Activated CD4-positive, alpha-beta memory T cell treated with anti-CD3 and anti-CD28 coated beads for 36 hours (primary cell): ENCODE data around the gene RDM1. TPM values are rescaled to one million over a fixed set of nuclear protein-coding genes. Genes with fewer than 3 reads are reported as not detected.

Experiments
- CTCF ChIA-PET: fragments of 350-600 bp; sonication (Branson Sonifier 250); formaldehyde crosslinking; loops from one replicate; lab custom pipeline; 2021; ENCODE audit warnings: antibody characterized with exemption, inconsistent platforms; lab: Charles Lee
- POLR2A ChIA-PET: fragments of 350-600 bp; sonication (Branson Sonifier 250); formaldehyde crosslinking; loops from one replicate; lab custom pipeline; 2021; ENCODE audit warnings: antibody characterized with exemption; lab: Charles Lee
- DNase-seq: peaks from one replicate; pipeline ENCODE4 v3.0.0-alpha.2; 2020
- H3K27ac Mint-ChIP-seq: one replicate; pipeline ENCODE4 v1.8.0; 2021; ENCODE audit warnings: mixed read lengths
- H3K27me3 Mint-ChIP-seq: one replicate; pipeline ENCODE4 v1.8.0; 2021; ENCODE audit warnings: mixed read lengths
- H3K36me3 Mint-ChIP-seq: one replicate; pipeline ENCODE4 v1.8.0; 2021; ENCODE audit warnings: mixed read lengths
- H3K4me1 Mint-ChIP-seq: one replicate; pipeline ENCODE4 v1.8.0; 2021; ENCODE audit warnings: low read depth, mixed read lengths
- H3K4me3 Mint-ChIP-seq: one replicate; pipeline ENCODE4 v1.8.0; 2021; ENCODE audit warnings: mild to moderate bottlenecking, mixed read lengths
- H3K9me3 Mint-ChIP-seq: one replicate; pipeline ENCODE4 v1.8.0; 2021; ENCODE audit warnings: mixed read lengths
- intact Hi-C: fragments of 100-400 bp; cut with micrococcal nuclease; formaldehyde crosslinking; loops from one replicate; pipeline ENCODE4 v1.15.1; 2023
- total RNA-seq, 2 experiments: library from RNA; stranded (reverse); gene quantifications; one replicate each; pipeline ENCODE4 v1.2.3, GENCODE V29; 2021

Gene RDM1
- total RNA-seq, 2 experiments from 2014 or later = 10.4 to 10.6 TPM

DNA sequence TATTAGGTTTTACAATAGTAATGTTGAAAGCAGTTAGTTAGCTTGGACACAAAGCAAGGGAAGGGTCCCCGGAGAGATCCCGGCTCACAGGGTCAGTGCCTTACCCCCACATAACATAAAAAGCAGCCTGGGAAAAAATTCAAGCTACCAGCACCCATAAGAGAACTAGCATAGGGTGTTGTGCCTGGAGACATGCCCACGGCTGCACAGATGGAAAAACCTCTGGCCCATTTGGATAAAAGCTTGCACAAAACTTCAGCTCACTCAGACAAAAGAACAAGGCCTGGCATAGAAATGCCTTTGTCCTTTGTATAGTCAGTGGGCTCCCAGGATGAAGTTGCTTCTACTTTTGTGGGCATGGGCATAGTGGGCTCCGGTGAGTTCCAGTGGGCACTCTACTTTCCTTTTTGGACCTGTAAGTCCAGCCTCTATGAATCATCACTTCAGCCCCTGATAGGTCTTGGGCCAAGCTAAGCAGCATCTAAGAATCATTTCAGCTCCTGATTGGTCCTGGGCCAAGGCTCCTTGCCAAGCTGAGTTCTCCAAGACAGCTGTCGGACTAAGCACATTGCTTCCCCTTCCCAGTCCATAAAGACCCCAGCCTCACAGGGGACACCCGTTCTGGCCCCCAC, 1.3 kb upstream of the RDM1 start:
- DNase-seq = no peak
- ChIA-PET POLR2A (interaction anchor here (0.7 to 2.2 kb wide), 4 partner anchors 52 to 123 kb away, joined by 4 to 10 read pairs (median 5); partner anchors contain the start of genes CCL5 and TAF15), CTCF (interaction anchor here (0.6 to 3.2 kb wide), 6 partner anchors 8 to 141 kb away, joined by 3 to 21 read pairs (median 4); no protein-coding TSS in a partner anchor)
- no peak overlapping the region for H3K27ac Mint-ChIP-seq
- intact Hi-C loops = loop anchor here (2.0 to 5.0 kb wide), 3 partner anchors 33 to 85 kb away; partner anchors contain the start of gene CCL5
- H3K27me3 Mint-ChIP-seq = peaks cover 2% of the 10 kb centered on the region
- peaks cover 23% of the 10 kb centered on the region for H3K4me1 Mint-ChIP-seq
- H3K36me3 Mint-ChIP-seq = no peaks in the 10 kb centered on the region
- no peaks in the 10 kb centered on the region for H3K9me3 Mint-ChIP-seq
- no peak overlapping the region for H3K4me3 Mint-ChIP-seq

DNA sequence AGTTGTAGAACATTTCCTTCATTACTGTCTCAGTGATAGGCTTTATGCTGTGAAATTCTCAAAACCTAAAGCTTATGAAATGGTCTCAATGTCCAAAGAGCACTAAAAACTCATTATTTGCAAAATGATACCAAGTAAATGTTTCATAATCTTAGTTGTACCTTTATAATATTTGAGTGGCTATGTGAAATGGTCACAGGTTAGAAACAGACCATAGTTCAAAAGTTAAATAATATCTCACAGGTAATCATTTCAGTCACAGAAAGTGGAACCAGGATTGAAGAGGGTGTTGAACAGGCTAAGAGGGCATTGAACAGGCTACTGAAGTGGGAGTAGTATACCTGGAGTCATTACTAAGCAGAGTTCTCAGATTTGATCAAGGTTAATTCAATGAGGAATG, 2.9 kb downstream of the RDM1 start:
- POLR2A ChIA-PET = no interaction called here
- CTCF ChIA-PET = interaction anchor here (1.0 kb wide), 1 partner anchor 78 kb away, joined by 3 read pairs; no protein-coding TSS in a partner anchor
- DNase-seq = no peak
- H3K4me3 Mint-ChIP-seq = no peak overlapping the region
- H3K4me1 Mint-ChIP-seq = peaks cover 25% of the 10 kb centered on the region
- H3K27ac Mint-ChIP-seq = no peak overlapping the region
- no peaks in the 10 kb centered on the region for H3K36me3 Mint-ChIP-seq
- no peaks in the 10 kb centered on the region for H3K9me3 Mint-ChIP-seq
- intact Hi-C loops = no loop called here
- H3K27me3 Mint-ChIP-seq = peaks cover 2% of the 10 kb centered on the region

DNA sequence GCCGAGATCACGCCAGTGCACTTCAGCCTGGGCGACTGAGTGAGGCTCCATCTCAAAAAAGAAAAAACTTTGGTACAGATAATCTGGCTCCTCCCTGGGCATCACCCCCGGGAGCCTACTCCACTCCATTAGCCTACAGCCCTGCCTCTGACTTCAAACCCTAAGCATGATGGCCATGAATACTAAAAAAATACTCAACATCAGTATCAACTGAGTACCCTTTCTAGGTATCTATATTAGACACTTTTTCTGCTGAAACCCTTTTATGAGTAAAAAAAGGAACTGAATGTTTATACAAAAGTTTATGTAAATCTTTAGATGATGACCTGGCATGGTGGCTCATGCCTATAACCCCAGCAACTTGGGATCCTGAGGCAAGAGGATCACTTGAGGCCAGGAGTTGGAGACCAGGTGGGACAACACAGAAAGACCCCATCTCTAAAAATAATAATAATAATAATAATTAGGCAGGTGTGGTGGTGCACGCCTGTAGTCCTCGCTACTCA, 6.9 kb downstream of the RDM1 start:
- Mint-ChIP-seq H3K27me3 (peaks cover 2% of the 10 kb centered on the region), H3K4me3 (no peak overlapping the region), H3K27ac (no peak overlapping the region), H3K4me1 (peaks cover 11% of the 10 kb centered on the region), H3K9me3 (no peaks in the 10 kb centered on the region), H3K36me3 (no peaks in the 10 kb centered on the region)
- POLR2A ChIA-PET = interaction anchor here (1.0 kb wide), 1 partner anchor 28 kb away, joined by 5 read pairs; no protein-coding TSS in a partner anchor
- intact Hi-C loops = no loop called here
- no peak for DNase-seq
- CTCF ChIA-PET = interaction anchor here (0.6 to 1.6 kb wide), 3 partner anchors 28 to 226 kb away, joined by 3 to 6 read pairs (median 6); no protein-coding TSS in a partner anchor

DNA sequence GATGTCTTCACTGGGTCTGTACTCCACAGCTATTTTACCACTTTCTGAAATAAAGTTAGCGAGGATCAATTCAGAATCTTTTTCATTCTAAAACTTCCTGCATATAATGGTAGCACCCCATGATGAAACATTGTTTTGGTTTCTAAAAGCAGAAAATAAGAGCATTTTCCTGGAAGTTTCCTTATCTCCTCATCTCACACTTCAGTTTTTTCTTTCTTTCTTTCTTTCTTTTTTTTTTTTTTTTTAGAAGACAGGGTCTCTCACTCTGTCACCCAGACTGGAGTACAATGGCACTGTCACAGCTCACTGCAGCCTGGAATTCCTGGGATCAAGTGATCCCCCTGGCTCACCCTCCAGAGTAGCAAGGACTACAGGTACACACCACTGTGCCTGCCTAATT, 10.3 kb downstream of the RDM1 start:
- no peak for DNase-seq
- H3K36me3 Mint-ChIP-seq = no peaks in the 10 kb centered on the region
- ChIA-PET POLR2A (no interaction called here), CTCF (interaction anchor here (2.0 kb wide), 1 partner anchor 71 kb away, joined by 6 read pairs; no protein-coding TSS in a partner anchor)
- no peak overlapping the region for H3K27ac Mint-ChIP-seq
- peaks cover 7% of the 10 kb centered on the region for H3K4me1 Mint-ChIP-seq
- H3K27me3 Mint-ChIP-seq = no peaks in the 10 kb centered on the region
- H3K4me3 Mint-ChIP-seq = no peak overlapping the region
- no peaks in the 10 kb centered on the region for H3K9me3 Mint-ChIP-seq
- intact Hi-C loops = no loop called here

DNA sequence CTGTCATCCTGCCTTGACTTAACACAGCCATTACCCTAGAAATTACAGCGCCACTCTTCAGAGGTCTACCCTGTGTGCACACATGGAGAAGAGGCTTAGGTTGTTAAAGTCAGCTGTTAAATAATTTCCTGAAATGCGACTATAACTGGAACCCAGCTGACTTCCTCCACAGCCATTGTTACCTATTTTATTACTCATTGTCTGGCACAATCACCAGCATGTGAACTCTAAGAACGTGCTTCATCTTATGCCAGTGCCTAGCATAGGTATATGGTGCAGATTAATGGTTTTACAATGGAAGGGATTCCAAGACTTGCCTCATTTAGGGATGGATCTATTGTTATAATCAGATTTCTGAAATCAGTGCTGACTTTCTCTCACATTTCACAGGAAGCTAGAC, 11.9 kb downstream of the RDM1 start:
- no peaks in the 10 kb centered on the region for H3K9me3 Mint-ChIP-seq
- H3K36me3 Mint-ChIP-seq = no peaks in the 10 kb centered on the region
- H3K4me3 Mint-ChIP-seq = no peak overlapping the region
- H3K4me1 Mint-ChIP-seq = peaks cover 7% of the 10 kb centered on the region
- ChIA-PET CTCF (interaction anchor here (1.1 to 2.0 kb wide), 3 partner anchors 51 to 230 kb away, joined by 3 to 6 read pairs (median 4); no protein-coding TSS in a partner anchor), POLR2A (no interaction called here)
- no peak for DNase-seq
- intact Hi-C loops = loop anchor here (10.0 kb wide), 1 partner anchor 64 kb away; no protein-coding TSS in a partner anchor
- no peak overlapping the region for H3K27ac Mint-ChIP-seq
- no peaks in the 10 kb centered on the region for H3K27me3 Mint-ChIP-seq

DNA sequence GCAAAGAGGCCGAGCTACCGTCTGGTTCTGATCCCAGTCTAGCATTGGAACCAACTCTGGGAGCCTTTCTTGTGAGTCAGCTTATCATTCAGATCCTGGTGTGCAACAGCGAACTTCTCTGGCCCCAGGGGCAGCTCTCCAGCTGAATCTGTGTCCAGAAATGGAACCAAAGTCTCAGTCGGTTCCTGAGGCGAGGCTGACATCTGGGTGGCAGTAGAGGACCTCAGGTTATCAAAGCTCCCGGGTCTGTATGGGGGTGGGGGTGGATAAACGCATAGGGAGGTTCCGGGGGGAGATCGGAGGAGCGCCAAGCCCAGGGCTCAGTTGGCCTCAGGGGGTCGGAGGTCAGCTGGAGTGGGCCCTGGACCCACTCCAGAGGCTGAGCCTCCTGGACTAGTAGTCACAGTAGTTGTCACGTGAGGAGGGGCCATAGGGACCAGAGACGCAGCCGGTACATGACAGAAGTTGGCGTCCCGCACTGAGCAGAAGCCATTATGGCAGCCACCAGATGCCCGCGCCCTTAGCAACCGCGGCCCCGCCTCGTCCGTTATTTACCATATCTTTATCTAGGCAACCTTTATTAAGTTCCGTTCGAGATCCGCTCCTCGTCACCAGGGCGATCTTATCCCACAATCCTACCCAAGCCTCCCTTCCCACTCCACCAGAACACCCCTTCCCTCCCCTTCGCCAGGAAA, 12.9 kb downstream of the RDM1 start:
- Mint-ChIP-seq H3K9me3 (no peaks in the 10 kb centered on the region), H3K36me3 (no peaks in the 10 kb centered on the region), H3K4me1 (peaks cover 5% of the 10 kb centered on the region), H3K27ac (no peak overlapping the region), H3K27me3 (no peaks in the 10 kb centered on the region), H3K4me3 (no peak overlapping the region)
- CTCF ChIA-PET = interaction anchor here (0.7 kb wide), 1 partner anchor 30 kb away, joined by 3 read pairs; no protein-coding TSS in a partner anchor
- DNase-seq = no peak
- intact Hi-C loops = loop anchor here (10.0 kb wide), 1 partner anchor 63 kb away; no protein-coding TSS in a partner anchor
- POLR2A ChIA-PET = no interaction called here

DNA sequence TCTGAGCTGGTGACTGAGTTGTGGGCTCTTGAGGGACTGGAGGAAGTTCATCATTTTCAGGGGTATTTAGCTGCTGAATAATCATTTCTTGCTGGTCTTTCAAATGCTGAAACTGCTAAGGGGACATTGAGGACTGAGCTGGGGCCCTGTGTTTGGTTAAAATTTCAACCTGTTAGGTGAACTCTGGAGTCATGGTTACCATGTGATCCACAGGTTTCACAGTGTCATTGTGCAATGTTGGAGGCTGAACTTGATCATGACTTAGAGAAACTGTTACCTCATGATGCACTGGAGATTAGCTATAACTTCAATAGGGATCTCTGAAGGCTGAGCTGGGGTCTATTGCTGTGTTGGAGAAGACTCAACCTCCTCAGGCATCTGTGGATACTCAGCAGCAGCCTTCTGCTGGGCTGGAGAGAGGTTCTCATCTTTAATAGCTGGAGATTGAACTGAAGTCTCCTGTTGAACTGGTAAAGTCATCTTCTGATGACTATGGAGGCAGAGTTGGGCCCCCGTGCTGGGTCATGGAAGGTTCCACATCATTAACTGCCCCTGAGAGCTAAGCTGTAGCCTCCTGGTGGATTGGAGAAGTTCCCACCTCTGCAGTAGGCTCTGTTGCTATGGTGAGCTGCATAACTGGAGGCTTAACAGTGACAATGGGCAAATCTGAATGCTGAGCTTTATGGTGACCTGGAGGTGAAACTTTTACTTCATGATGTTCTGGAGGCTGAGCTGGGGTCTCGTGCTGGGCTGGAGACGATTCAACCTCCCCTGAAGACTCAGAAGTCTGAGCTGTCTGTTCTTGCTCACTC, 15.2 kb downstream of the RDM1 start:
- intact Hi-C loops = loop anchor here (10.0 kb wide), 1 partner anchor 61 kb away; no protein-coding TSS in a partner anchor
- H3K36me3 Mint-ChIP-seq = no peaks in the 10 kb centered on the region
- CTCF ChIA-PET = interaction anchor here (1.0 to 1.4 kb wide), 3 partner anchors 151 to 234 kb away, joined by 3 to 4 read pairs (median 3); no protein-coding TSS in a partner anchor
- H3K4me3 Mint-ChIP-seq = no peak overlapping the region
- H3K4me1 Mint-ChIP-seq = peaks cover 5% of the 10 kb centered on the region
- POLR2A ChIA-PET = no interaction called here
- no peaks in the 10 kb centered on the region for H3K9me3 Mint-ChIP-seq
- H3K27me3 Mint-ChIP-seq = no peaks in the 10 kb centered on the region
- DNase-seq = no peak
- no peak overlapping the region for H3K27ac Mint-ChIP-seq

DNA sequence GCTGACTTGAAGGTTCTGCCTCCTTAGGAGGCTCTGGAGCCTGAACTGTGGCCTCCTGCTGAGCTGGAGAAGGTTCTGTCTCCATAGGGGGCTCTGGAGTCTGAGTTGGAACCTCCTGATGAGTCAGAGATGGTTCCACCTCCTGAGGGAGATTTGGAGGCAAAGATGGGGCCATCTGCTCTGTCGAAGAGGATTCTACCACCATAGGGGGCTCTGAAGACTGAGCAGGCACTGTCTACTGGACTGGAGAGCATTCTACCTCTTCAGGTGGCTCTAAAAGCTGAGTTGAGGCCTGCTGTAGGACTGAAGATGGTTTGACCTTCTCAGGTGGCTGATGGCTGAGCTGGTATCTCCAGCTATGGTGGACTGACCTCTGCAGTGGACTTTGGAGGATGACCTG, 16.2 kb downstream of the RDM1 start:
- no peak overlapping the region for H3K4me3 Mint-ChIP-seq
- ChIA-PET POLR2A (no interaction called here), CTCF (interaction anchor here (1.0 to 1.4 kb wide), 2 partner anchors 150 to 234 kb away, joined by 3 read pairs; no protein-coding TSS in a partner anchor)
- intact Hi-C loops = loop anchor here (10.0 kb wide), 1 partner anchor 60 kb away; no protein-coding TSS in a partner anchor
- no peak overlapping the region for H3K27ac Mint-ChIP-seq
- no peaks in the 10 kb centered on the region for H3K36me3 Mint-ChIP-seq
- no peaks in the 10 kb centered on the region for H3K9me3 Mint-ChIP-seq
- no peaks in the 10 kb centered on the region for H3K4me1 Mint-ChIP-seq
- no peaks in the 10 kb centered on the region for H3K27me3 Mint-ChIP-seq
- DNase-seq = no peak

DNA sequence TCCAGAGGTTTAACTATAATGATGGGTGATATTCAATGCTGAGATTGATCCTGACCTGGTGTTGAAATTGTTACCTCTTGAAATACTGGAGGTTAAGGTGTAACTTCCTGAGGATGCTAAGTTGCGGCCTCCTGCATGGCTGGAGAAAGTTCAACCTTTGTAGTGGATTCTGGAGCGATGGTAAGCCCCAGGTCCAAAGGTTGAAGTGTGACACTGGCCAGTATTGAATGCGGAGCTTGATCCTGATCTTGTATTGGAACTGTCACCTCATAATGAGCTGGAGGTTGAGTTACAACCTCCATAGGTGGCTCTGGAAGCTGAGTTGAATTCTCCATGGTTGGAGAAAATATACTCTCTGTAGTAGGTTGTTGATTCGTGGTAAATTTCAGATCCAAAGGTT, 17.0 kb downstream of the RDM1 start:
- Mint-ChIP-seq H3K27me3 (no peaks in the 10 kb centered on the region), H3K27ac (no peak overlapping the region), H3K36me3 (no peaks in the 10 kb centered on the region), H3K9me3 (no peaks in the 10 kb centered on the region), H3K4me3 (no peak overlapping the region), H3K4me1 (peaks cover 2% of the 10 kb centered on the region)
- ChIA-PET POLR2A (no interaction called here), CTCF (interaction anchor here (1.4 kb wide), 1 partner anchor 235 kb away, joined by 3 read pairs; no protein-coding TSS in a partner anchor)
- intact Hi-C loops = loop anchor here (10.0 kb wide), 1 partner anchor 59 kb away; no protein-coding TSS in a partner anchor
- DNase-seq = no peak

DNA sequence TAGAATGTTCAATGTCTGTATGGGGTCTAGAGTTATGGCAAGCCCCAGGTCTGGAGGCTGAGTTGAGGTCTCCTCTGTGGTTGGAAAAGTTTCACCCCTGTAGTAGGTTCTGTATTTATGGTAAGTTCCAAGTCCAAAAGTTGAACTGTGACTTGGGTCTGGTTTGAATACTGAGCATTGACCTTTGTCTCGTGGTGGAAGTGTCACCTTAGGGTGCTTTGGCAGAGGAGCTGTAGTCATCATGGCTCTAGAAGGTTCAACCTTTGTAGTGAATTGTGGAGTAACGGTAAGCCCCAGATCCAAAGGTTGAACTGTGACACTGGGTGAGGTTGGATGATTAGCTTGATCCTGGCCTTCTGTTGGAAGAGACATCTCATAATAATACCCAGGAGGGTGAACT, 17.6 kb downstream of the RDM1 start:
- H3K27ac Mint-ChIP-seq = no peak overlapping the region
- H3K4me1 Mint-ChIP-seq = peaks cover 2% of the 10 kb centered on the region
- no peaks in the 10 kb centered on the region for H3K9me3 Mint-ChIP-seq
- intact Hi-C loops = loop anchor here (10.0 kb wide), 1 partner anchor 58 kb away; no protein-coding TSS in a partner anchor
- H3K27me3 Mint-ChIP-seq = no peaks in the 10 kb centered on the region
- H3K36me3 Mint-ChIP-seq = no peaks in the 10 kb centered on the region
- no peak overlapping the region for H3K4me3 Mint-ChIP-seq
- ChIA-PET POLR2A (no interaction called here), CTCF (no interaction called here)
- no peak for DNase-seq

DNA sequence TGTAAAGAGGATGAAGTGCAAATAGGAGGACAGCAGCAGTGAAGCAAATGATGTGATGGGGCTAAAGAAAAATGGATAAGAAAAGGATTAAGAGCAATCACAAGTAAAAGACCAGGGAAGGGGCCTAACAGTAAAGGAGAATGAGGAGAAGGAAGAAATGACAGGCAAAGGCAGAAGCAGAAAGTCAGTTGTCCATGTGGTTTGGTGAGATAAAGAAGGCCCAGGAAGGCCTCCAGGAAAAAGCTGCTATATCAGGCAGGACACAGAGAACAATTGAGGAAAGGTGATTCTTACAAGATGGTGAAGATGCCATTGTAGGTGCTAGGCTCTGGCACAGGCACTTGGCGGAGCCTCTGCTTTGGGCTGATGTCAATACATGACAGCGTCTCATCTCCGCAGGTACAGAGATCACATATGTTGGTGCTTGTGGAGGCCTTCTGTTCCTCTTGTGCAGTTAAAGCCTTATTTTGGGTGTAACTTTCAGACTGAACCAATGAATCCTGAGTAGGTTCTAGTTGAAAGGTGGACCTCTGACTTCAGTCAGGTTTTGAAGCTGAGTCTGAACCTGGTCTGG, 18.1 kb downstream of the RDM1 start:
- DNase-seq = no peak
- Mint-ChIP-seq H3K9me3 (no peaks in the 10 kb centered on the region), H3K36me3 (no peaks in the 10 kb centered on the region), H3K27ac (no peak overlapping the region), H3K4me1 (peaks cover 2% of the 10 kb centered on the region), H3K27me3 (no peaks in the 10 kb centered on the region), H3K4me3 (no peak overlapping the region)
- CTCF ChIA-PET = no interaction called here
- POLR2A ChIA-PET = no interaction called here
- intact Hi-C loops = loop anchor here (10.0 kb wide), 1 partner anchor 58 kb away; no protein-coding TSS in a partner anchor
